Measurements from ENCODE around the gene SPAG9.

SPAG9 gene, protein sequence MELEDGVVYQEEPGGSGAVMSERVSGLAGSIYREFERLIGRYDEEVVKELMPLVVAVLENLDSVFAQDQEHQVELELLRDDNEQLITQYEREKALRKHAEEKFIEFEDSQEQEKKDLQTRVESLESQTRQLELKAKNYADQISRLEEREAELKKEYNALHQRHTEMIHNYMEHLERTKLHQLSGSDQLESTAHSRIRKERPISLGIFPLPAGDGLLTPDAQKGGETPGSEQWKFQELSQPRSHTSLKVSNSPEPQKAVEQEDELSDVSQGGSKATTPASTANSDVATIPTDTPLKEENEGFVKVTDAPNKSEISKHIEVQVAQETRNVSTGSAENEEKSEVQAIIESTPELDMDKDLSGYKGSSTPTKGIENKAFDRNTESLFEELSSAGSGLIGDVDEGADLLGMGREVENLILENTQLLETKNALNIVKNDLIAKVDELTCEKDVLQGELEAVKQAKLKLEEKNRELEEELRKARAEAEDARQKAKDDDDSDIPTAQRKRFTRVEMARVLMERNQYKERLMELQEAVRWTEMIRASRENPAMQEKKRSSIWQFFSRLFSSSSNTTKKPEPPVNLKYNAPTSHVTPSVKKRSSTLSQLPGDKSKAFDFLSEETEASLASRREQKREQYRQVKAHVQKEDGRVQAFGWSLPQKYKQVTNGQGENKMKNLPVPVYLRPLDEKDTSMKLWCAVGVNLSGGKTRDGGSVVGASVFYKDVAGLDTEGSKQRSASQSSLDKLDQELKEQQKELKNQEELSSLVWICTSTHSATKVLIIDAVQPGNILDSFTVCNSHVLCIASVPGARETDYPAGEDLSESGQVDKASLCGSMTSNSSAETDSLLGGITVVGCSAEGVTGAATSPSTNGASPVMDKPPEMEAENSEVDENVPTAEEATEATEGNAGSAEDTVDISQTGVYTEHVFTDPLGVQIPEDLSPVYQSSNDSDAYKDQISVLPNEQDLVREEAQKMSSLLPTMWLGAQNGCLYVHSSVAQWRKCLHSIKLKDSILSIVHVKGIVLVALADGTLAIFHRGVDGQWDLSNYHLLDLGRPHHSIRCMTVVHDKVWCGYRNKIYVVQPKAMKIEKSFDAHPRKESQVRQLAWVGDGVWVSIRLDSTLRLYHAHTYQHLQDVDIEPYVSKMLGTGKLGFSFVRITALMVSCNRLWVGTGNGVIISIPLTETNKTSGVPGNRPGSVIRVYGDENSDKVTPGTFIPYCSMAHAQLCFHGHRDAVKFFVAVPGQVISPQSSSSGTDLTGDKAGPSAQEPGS (N-terminal part only)

DNA sequence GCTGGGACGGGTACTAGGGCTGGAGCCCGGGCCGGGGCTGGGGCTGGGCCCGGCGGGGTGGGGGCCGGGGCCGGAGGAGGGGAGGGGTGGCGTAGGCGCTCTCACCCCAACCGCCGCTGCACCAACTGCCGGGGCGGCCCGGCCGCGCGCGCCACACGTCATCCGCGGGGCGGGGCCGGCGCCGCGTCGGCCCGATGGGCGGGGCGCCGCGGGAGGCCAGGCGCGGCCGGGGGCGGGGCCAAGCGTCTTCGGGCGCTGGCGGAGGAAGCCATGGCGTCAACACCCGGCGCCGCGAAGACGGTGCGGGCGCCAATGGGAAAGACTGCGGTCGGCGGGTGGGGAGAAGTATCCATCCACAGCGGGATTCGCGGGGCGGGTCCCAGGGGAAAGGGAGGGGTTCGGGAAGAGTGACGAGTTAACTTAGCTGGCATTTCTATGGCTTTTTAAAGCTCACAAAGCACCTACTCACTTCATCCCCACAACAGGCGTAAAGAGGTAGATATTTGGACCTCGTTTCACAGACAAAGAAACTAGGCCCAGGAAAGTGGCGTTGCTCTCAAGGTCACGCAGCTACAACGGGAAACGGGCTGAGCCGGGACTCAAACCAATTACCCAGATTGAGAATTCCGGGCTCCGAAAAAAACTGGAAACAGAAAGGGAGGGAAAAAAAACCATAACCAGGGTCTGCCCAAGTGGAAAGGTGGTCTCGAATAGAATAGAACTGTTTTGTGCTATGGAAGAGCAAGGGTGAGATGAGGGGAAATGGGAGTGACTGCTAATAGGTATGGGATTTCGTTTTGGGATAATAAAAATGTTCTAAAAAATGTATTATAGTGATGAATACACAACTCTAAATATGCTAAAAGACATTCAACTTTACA, at the start of gene SPAG9:
SPAG9 (minus strand) TSS at position 130 of the 881 bp plus-strand sequence. CDS start 212 bp downstream, outside the sequence.
- DNase-seq (ENCODE audit: low spot score): peak; percentile 98

DNA sequence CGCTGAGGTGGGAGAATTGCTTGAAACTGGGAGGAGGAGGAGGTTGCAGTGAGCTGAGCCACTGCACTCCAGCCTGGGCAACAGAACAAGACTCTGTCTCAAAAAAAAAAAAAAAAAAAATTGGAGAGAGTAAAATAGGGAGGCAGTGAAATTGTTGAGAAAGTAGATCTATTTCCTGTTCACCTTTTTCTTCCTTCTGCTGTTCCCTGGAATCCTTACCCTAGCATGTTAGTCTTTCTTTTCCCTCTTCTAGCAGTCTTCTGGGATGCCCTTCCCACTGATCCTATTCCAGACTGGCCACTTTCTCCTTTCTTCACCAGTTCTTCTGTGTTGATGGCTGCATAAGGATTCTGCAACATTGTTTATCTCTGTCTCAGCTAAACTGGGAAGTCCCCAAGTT, 48.7 kb upstream of the SPAG9 start:
- no peak for DNase-seq (ENCODE audit: low spot score)

GRCh38 chr17:51166987-51167931, 46.6 kb upstream of the SPAG9 start:
- DNase-seq (ENCODE audit: low spot score): peak; percentile 91

DNA sequence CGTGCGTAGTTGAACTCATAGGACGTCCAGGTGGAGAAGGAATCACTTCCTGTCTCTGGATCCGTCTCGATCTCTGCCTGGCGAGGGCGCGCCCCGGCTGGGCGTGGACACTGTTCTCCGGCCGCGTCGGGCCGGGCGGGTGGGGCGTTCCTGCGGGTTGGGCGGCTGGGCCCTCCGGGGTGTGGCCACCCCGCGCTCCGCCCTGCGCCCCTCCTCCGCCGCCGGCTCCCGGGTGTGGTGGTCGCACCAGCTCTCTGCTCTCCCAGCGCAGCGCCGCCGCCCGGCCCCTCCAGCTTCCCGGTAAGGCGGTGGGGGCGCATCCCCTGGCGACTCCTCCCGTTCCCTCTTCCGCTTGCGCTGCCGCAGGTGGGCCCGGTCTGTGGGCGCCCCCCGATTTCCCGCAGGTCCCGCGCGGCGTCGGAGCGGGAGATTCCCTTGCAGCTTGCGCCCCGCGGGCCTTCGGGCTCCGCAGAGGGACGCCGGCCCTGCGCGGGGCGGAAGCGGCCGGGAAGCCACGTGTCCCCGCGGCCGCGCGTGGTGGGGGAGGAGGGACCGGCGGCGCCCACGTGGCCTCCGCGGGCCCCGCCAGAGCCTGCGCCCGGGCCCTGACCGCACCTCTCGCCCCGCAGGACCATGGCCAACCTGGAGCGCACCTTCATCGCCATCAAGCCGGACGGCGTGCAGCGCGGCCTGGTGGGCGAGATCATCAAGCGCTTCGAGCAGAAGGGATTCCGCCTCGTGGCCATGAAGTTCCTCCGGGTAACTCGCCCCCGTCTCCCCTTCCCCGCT, 45.7 kb upstream of the SPAG9 start, which contains the start of gene NME2:
NME2 (plus strand) TSS at position 214 of the 789 bp plus-strand sequence; CDS start at position 634, 420 bp downstream.
- peak; percentile 98 for DNase-seq (ENCODE audit: low spot score)

GRCh38 chr17:51165680-51166197, 45.1 kb upstream of the SPAG9 start:
- peak; percentile 36 for DNase-seq (ENCODE audit: low spot score)

- DNase-seq (ENCODE audit: low spot score): no peak
These were observed 44.4 kb upstream of the SPAG9 start for GRCh38 chr17:51164911-51165679.

DNA sequence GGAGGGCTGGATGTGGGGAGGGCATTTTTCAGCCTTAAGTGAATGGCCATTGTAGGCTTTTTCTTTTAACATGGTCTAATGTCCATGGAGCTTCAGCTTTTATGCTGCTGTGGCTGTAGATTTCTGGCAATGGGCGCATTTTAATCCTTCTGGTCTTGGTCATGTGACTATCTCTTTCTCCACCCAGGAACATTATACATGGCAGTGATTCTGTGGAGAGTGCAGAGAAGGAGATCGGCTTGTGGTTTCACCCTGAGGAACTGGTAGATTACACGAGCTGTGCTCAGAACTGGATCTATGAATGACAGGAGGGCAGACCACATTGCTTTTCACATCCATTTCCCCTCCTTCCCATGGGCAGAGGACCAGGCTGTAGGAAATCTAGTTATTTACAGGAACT, 40.9 kb upstream of the SPAG9 start:
- no peak for DNase-seq (ENCODE audit: low spot score)

GRCh38 chr17:51159604-51160003, 38.9 kb upstream of the SPAG9 start:
- DNase-seq (ENCODE audit: low spot score): no peak

DNA sequence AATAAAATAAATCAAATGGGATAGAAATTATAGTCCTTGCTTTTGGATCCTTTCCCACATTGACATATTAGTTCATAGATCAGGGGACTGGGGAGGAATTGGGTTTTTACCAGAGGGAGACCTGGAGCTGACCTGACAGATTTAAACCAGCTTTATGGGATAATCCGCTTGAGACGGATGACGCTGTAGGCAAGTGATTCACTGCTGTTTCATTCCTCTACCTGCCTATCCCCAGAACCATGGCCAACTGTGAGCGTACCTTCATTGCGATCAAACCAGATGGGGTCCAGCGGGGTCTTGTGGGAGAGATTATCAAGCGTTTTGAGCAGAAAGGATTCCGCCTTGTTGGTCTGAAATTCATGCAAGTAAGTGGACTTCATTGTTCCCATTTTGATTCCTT, 34.7 kb upstream of the SPAG9 start:
- no peak for DNase-seq (ENCODE audit: low spot score)

DNA sequence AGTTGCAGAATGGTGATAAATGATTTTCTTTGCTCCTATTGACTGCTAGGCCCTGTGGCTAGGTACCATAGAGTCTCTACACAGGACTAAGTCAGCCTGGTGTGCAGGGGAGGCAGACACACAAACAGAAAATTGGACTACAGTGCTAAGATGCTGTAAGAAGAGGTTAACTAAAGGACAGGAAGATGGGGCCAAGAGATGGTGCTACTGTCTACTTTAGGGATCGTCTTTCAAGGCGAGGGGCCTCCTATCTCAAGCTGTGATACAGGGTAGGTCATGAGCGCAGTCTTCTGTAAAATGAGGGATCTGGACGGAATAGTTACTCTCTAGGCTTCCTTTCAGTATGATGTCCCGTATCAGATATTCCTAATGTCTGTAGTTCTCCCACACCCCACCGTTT, 33.5 kb upstream of the SPAG9 start:
- DNase-seq (ENCODE audit: low spot score): no peak

GRCh38 chr17:51153210-51154072, 32.8 kb upstream of the SPAG9 start, which contains the start of gene NME1:
Gene NME1, plus strand, starts transcription at chr17:51153559. Its CDS starts 2,096 bp downstream, at chr17:51155655.
- DNase-seq (ENCODE audit: low spot score): peak; percentile 96

GRCh38 chr17:51152766-51153209, 32.1 kb upstream of the SPAG9 start:
- peak; percentile 19 for DNase-seq (ENCODE audit: low spot score)

DNA sequence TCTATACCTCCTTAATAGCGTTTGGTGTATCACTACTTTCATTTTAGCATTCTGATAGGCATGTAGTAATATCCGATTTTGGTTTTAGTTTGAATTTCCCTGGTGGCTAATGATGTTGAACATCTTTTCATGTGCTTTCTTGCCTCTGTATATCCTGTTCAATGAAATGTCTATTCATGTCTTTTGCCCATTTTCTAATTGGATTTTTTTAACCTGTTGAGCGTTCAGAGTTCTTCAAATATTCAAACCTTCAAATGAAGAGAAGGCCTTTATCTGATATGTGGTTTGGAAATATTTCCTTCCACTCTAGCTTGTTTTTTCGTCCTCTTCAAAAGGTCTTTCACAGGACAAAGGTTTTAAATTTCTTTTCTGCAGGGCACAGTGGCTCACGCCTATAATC, 30.3 kb upstream of the SPAG9 start:
- no peak for DNase-seq (ENCODE audit: low spot score)

GRCh38 chr17:51149163-51149562, 28.5 kb upstream of the SPAG9 start:
- DNase-seq (ENCODE audit: low spot score): no peak

DNA sequence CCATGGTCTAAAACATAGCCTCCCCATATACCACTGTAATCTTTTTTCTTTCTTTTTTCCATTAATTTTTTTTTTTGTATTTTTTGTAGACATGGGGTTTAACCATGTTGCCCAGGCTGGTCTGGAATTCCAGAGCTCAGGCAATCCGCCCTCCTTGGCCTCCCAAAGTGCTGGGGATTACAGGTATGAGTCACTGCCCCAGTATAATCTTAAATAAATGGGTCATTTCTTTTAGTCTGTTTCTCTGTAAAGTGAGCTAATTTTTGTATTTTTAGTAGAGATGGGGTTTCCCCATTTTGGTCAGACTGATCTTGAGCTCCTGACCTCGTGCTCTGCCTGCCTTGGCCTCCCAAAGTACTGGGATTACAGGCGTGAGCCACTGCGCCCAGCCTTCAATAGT, 27.0 kb upstream of the SPAG9 start:
- no peak for DNase-seq (ENCODE audit: low spot score)

- no peak for DNase-seq (ENCODE audit: low spot score)
These were observed 23.8 kb upstream of the SPAG9 start for GRCh38 chr17:51144266-51145022.
